NB4 (cell line): ENCODE results near the gene CNOT6L.

ENCODE experiments used
- MYC ChIP-seq: IDR thresholded peaks from 2 replicates; pipeline ENCODE4 v1.6.1; 2011; ENCODE audit warnings: low read depth, low read length
- POLR2A ChIP-seq: IDR thresholded peaks from 2 replicates; pipeline ENCODE4 v1.6.1; 2011; ENCODE audit warnings: mild to moderate bottlenecking; ENCODE audit not compliant: insufficient read length; ENCODE audit errors: extremely low read depth
- TF ChIP-seq, protein P1 (sequence below): IDR thresholded peaks from one replicate; pipeline ENCODE4 v1.5.1; 2012; ENCODE audit warnings: low read depth, low read length
- TF ChIP-seq, protein P2 (sequence below): IDR thresholded peaks from 2 replicates; pipeline ENCODE4 v1.6.1; 2011; ENCODE audit warnings: low read depth, low read length

DNA sequence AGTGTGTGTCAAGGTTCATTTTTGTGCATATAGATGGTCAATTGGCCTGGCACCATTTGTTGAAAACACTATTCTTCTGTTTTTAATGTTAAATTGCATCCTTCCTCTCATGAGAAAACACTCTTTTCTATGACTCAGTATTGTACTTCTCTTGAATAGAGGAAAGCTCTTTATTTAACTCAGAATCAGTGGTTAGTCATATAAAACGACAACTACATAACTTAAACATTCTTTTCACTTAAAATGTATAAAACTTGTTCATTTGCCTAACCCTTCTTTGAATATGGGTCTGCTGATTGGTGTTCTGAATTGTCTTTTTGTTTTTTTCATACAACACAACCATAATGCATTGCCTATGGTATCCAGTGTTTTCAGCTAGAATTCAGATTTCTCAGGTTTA, 26.2 kb upstream of the CNOT6L start:
- TF ChIP-seq, protein P1, sequence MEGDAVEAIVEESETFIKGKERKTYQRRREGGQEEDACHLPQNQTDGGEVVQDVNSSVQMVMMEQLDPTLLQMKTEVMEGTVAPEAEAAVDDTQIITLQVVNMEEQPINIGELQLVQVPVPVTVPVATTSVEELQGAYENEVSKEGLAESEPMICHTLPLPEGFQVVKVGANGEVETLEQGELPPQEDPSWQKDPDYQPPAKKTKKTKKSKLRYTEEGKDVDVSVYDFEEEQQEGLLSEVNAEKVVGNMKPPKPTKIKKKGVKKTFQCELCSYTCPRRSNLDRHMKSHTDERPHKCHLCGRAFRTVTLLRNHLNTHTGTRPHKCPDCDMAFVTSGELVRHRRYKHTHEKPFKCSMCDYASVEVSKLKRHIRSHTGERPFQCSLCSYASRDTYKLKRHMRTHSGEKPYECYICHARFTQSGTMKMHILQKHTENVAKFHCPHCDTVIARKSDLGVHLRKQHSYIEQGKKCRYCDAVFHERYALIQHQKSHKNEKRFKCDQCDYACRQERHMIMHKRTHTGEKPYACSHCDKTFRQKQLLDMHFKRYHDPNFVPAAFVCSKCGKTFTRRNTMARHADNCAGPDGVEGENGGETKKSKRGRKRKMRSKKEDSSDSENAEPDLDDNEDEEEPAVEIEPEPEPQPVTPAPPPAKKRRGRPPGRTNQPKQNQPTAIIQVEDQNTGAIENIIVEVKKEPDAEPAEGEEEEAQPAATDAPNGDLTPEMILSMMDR, result no peak
- TF ChIP-seq POLR2A (no peak), MYC (no peak)
- TF ChIP-seq, protein P2, sequence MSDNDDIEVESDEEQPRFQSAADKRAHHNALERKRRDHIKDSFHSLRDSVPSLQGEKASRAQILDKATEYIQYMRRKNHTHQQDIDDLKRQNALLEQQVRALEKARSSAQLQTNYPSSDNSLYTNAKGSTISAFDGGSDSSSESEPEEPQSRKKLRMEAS, result no peak
